ENCODE measurements around the gene CD36. TPM values are rescaled to one million over a fixed set of nuclear protein-coding genes. Genes with fewer than 3 reads are reported as not detected.

The CD36 gene
- total and polyA plus RNA-seq, 2 experiments from 2014 or later, result 0.40 to 1.8 TPM

DNA sequence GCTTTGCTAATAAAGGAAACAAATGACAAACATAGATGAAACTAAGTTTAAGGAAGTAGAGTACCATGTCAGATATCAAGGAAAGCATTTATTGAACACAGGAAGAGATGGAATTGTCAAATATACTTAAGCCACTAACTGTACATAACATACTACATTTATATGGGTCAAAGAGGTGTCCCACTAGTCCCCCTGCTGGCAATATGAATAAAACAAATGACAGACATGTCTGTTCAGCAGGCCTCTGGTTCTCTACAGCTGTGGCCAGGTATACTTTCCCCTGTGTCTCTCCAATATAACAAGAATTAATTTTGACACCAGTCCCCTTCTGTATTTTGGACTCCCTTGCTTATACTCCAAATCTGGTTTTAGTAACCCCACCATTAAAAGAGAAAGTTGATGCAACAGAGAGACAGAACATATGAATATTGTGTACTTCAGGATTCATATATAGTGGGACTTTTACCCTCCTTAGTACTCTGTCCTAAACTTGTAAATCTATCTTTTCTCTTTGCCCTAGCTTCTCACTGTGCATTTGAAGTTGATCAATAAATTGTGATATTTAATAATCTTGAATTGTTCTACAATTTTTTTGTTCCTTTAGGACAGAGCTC, 42.9 kb downstream of the CD36 start:
- Histone ChIP-seq H3K4me1 (ENCODE audit: insufficient read depth) (no peaks in the 10 kb centered on the region), H3K9me2 (ENCODE audit: insufficient read depth) (no peaks in the 10 kb centered on the region), H3K27ac (ENCODE audit: low read depth) (no peak overlapping the region), H3K79me2 (replicated peaks; ENCODE audit: insufficient read depth) (no peaks in the 10 kb centered on the region), H3K4me3 (no peak overlapping the region), H2AFZ (no peak overlapping the region), H3K27me3 (ENCODE audit: insufficient read depth) (no peaks in the 10 kb centered on the region), H3F3A (replicated peaks; ENCODE audit: low read depth) (0 out of 2 replicates have a peak, but pooled peaks cover 4% of the 10 kb centered on the region), H3K4me2 (no peak overlapping the region), H4K20me1 (replicated peaks; ENCODE audit: insufficient read depth) (no peaks in the 10 kb centered on the region), H3K36me3 (ENCODE audit: insufficient read depth) (no peaks in the 10 kb centered on the region)
- no peak overlapping the region for H3K4me3 Mint-ChIP-seq
- H3K27ac Mint-ChIP-seq, result no peak overlapping the region
- H3K36me3 Mint-ChIP-seq (ENCODE audit: low read depth), result no peaks in the 10 kb centered on the region
- TF ChIP-seq, protein P1, sequence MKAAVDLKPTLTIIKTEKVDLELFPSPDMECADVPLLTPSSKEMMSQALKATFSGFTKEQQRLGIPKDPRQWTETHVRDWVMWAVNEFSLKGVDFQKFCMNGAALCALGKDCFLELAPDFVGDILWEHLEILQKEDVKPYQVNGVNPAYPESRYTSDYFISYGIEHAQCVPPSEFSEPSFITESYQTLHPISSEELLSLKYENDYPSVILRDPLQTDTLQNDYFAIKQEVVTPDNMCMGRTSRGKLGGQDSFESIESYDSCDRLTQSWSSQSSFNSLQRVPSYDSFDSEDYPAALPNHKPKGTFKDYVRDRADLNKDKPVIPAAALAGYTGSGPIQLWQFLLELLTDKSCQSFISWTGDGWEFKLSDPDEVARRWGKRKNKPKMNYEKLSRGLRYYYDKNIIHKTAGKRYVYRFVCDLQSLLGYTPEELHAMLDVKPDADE (IDR thresholded peaks at IDR 0.05), result no peak
- TF ChIP-seq, protein P2, sequence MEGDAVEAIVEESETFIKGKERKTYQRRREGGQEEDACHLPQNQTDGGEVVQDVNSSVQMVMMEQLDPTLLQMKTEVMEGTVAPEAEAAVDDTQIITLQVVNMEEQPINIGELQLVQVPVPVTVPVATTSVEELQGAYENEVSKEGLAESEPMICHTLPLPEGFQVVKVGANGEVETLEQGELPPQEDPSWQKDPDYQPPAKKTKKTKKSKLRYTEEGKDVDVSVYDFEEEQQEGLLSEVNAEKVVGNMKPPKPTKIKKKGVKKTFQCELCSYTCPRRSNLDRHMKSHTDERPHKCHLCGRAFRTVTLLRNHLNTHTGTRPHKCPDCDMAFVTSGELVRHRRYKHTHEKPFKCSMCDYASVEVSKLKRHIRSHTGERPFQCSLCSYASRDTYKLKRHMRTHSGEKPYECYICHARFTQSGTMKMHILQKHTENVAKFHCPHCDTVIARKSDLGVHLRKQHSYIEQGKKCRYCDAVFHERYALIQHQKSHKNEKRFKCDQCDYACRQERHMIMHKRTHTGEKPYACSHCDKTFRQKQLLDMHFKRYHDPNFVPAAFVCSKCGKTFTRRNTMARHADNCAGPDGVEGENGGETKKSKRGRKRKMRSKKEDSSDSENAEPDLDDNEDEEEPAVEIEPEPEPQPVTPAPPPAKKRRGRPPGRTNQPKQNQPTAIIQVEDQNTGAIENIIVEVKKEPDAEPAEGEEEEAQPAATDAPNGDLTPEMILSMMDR (conservative IDR thresholded peaks at IDR 0.05; ENCODE audit: low read depth in 2 of 2), result peak; percentile 25 to 37; a peak in 3 of 4 replicates
- H3K4me1 Mint-ChIP-seq, result no peaks in the 10 kb centered on the region
- ATAC-seq (no peak), DNase-seq (ENCODE audit: low spot score) (peak; percentile 14)
- H3K9me3 Mint-ChIP-seq, result peaks cover 15% of the 10 kb centered on the region
- H3K27me3 Mint-ChIP-seq (ENCODE audit: insufficient read depth, low read depth, poor library complexity), result no peaks in the 10 kb centered on the region

DNA sequence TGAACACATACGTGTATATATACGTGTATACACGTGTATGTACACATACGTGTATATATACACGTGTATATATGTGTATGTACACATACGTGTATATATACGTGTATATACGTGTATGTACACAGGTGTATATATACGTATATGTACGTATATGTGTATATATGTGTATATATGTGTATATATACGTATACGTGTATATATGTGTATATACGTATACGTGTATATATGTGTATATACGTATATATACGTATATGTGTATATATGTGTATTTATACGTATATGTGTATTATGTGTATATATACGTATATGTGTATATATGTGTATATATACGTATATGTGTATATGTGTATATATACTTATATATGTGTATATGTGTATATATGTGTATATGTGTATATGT, 44.3 kb downstream of the CD36 start:
- Mint-ChIP-seq H3K36me3 (ENCODE audit: low read depth) (no peaks in the 10 kb centered on the region), H3K27ac (no peak overlapping the region), H3K9me3 (peaks cover 15% of the 10 kb centered on the region), H3K4me1 (no peaks in the 10 kb centered on the region), H3K4me3 (no peak overlapping the region), H3K27me3 (ENCODE audit: insufficient read depth, low read depth, poor library complexity) (no peaks in the 10 kb centered on the region)
- Histone ChIP-seq H3K27me3 (ENCODE audit: insufficient read depth) (no peaks in the 10 kb centered on the region), H3F3A (replicated peaks; ENCODE audit: low read depth) (0 out of 2 replicates have a peak, but pooled peaks cover 4% of the 10 kb centered on the region), H3K36me3 (ENCODE audit: insufficient read depth) (no peaks in the 10 kb centered on the region), H3K4me1 (ENCODE audit: insufficient read depth) (no peaks in the 10 kb centered on the region), H4K20me1 (replicated peaks; ENCODE audit: insufficient read depth) (no peaks in the 10 kb centered on the region), H3K4me2 (no peak overlapping the region), H3K79me2 (replicated peaks; ENCODE audit: insufficient read depth) (no peaks in the 10 kb centered on the region), H3K4me3 (no peak overlapping the region), H3K27ac (ENCODE audit: low read depth) (no peak overlapping the region), H3K9me2 (ENCODE audit: insufficient read depth) (no peaks in the 10 kb centered on the region), H2AFZ (no peak overlapping the region)
- TF ChIP-seq, protein P3, sequence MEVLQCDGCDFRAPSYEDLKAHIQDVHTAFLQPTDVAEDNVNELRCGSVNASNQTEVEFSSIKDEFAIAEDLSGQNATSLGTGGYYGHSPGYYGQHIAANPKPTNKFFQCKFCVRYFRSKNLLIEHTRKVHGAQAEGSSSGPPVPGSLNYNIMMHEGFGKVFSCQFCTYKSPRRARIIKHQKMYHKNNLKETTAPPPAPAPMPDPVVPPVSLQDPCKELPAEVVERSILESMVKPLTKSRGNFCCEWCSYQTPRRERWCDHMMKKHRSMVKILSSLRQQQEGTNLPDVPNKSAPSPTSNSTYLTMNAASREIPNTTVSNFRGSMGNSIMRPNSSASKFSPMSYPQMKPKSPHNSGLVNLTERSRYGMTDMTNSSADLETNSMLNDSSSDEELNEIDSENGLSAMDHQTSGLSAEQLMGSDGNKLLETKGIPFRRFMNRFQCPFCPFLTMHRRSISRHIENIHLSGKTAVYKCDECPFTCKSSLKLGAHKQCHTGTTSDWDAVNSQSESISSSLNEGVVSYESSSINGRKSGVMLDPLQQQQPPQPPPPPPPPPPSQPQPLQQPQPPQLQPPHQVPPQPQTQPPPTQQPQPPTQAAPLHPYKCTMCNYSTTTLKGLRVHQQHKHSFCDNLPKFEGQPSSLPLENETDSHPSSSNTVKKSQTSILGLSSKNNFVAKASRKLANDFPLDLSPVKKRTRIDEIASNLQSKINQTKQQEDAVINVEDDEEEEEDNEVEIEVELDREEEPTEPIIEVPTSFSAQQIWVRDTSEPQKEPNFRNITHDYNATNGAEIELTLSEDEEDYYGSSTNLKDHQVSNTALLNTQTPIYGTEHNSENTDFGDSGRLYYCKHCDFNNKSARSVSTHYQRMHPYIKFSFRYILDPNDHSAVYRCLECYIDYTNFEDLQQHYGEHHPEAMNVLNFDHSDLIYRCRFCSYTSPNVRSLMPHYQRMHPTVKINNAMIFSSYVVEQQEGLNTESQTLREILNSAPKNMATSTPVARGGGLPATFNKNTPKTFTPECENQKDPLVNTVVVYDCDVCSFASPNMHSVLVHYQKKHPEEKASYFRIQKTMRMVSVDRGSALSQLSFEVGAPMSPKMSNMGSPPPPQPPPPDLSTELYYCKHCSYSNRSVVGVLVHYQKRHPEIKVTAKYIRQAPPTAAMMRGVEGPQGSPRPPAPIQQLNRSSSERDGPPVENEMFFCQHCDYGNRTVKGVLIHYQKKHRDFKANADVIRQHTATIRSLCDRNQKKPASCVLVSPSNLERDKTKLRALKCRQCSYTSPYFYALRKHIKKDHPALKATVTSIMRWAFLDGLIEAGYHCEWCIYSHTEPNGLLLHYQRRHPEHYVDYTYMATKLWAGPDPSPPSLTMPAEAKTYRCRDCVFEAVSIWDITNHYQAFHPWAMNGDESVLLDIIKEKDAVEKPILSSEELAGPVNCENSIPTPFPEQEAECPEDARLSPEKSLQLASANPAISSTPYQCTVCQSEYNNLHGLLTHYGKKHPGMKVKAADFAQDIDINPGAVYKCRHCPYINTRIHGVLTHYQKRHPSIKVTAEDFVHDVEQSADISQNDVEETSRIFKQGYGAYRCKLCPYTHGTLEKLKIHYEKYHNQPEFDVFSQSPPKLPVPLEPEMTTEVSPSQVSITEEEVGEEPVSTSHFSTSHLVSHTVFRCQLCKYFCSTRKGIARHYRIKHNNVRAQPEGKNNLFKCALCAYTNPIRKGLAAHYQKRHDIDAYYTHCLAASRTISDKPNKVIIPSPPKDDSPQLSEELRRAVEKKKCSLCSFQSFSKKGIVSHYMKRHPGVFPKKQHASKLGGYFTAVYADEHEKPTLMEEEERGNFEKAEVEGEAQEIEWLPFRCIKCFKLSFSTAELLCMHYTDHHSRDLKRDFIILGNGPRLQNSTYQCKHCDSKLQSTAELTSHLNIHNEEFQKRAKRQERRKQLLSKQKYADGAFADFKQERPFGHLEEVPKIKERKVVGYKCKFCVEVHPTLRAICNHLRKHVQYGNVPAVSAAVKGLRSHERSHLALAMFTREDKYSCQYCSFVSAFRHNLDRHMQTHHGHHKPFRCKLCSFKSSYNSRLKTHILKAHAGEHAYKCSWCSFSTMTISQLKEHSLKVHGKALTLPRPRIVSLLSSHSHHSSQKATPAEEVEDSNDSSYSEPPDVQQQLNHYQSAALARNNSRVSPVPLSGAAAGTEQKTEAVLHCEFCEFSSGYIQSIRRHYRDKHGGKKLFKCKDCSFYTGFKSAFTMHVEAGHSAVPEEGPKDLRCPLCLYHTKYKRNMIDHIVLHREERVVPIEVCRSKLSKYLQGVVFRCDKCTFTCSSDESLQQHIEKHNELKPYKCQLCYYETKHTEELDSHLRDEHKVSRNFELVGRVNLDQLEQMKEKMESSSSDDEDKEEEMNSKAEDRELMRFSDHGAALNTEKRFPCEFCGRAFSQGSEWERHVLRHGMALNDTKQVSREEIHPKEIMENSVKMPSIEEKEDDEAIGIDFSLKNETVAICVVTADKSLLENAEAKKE (CRISPR knock-in tag; IDR thresholded peaks at IDR 0.05), result no peak
- TF ChIP-seq EZH2phosphoT487 (IDR thresholded peaks at IDR 0.05; ENCODE audit: unreplicated experiment), result no peak
- TF ChIP-seq, protein P4, sequence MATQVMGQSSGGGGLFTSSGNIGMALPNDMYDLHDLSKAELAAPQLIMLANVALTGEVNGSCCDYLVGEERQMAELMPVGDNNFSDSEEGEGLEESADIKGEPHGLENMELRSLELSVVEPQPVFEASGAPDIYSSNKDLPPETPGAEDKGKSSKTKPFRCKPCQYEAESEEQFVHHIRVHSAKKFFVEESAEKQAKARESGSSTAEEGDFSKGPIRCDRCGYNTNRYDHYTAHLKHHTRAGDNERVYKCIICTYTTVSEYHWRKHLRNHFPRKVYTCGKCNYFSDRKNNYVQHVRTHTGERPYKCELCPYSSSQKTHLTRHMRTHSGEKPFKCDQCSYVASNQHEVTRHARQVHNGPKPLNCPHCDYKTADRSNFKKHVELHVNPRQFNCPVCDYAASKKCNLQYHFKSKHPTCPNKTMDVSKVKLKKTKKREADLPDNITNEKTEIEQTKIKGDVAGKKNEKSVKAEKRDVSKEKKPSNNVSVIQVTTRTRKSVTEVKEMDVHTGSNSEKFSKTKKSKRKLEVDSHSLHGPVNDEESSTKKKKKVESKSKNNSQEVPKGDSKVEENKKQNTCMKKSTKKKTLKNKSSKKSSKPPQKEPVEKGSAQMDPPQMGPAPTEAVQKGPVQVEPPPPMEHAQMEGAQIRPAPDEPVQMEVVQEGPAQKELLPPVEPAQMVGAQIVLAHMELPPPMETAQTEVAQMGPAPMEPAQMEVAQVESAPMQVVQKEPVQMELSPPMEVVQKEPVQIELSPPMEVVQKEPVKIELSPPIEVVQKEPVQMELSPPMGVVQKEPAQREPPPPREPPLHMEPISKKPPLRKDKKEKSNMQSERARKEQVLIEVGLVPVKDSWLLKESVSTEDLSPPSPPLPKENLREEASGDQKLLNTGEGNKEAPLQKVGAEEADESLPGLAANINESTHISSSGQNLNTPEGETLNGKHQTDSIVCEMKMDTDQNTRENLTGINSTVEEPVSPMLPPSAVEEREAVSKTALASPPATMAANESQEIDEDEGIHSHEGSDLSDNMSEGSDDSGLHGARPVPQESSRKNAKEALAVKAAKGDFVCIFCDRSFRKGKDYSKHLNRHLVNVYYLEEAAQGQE (IDR thresholded peaks at IDR 0.05; ENCODE audit: unreplicated experiment), result no peak
- no peak for TF ChIP-seq JUNB (IDR thresholded peaks at IDR 0.05; ENCODE audit: unreplicated experiment)
- 0 out of 2 replicates have a peak, but pooled peaks have one; percentile 21 for TF ChIP-seq ZNF114 (CRISPR knock-in tag; IDR thresholded peaks at IDR 0.05)
- TF ChIP-seq ZNF331 (CRISPR knock-in tag; IDR thresholded peaks at IDR 0.05; ENCODE audit: low read depth), result no peak
- DNase-seq (ENCODE audit: low spot score), result no peak
- ATAC-seq, result no peak
